ENCODE data around the gene FAM171A1. TPM values are rescaled to one million over a fixed set of nuclear protein-coding genes. Genes with fewer than 3 reads are reported as not detected.

Gene FAM171A1
- total and polyA plus RNA-seq, 2 donors (not counting 1 experiment from before 2014, with no cell fraction given), result 0.09 TPM; not detected in 1

- intact Hi-C loops (cut with micrococcal nuclease), result no loop called here
- no peak for DNase-seq
- Histone ChIP-seq H3K79me2 (ENCODE audit: control insufficient read depth, insufficient read depth, low read length) (no peaks in the 10 kb centered on the region), H3K36me3 (replicated peaks in 1 of 2; ENCODE audit: control extremely low read depth in 1 of 2, control insufficient read depth in 1 of 2, extremely low read depth in 1 of 2, insufficient read depth in 2 of 2, low read length in 1 of 2) (no peaks in the 10 kb centered on the region), H3K4me3 (ENCODE audit: control extremely low read depth in 1 of 5, extremely low read depth in 1 of 5, insufficient read depth in 1 of 5, low read depth in 2 of 5, low read length in 4 of 5) (no peak overlapping the region), H3K27ac (ENCODE audit: low read length in 2 of 2) (no peak overlapping the region), H2AFZ (ENCODE audit: insufficient read depth, low read depth, low read length, poor library complexity, severe bottlenecking) (no peak overlapping the region), H4K20me1 (ENCODE audit: control insufficient read depth, insufficient read depth, low read length, poor library complexity, severe bottlenecking) (no peaks in the 10 kb centered on the region), H3K9me3 (ENCODE audit: control extremely low read depth in 1 of 3, control insufficient read depth in 2 of 3, insufficient read depth in 1 of 3, low read length in 2 of 3) (peaks cover 0 to 3% (median 0%) of the 10 kb centered on the region in 3 donors), H3K4me2 (replicated peaks; ENCODE audit: low read depth, low read length, poor library complexity, severe bottlenecking) (no peak overlapping the region), H3K27me3 (replicated peaks in 1 of 4; ENCODE audit: control extremely low read depth in 1 of 4, control insufficient read depth in 3 of 4, insufficient read depth in 4 of 4, low read length in 3 of 4) (peaks cover 0 to 3% (median 0%) of the 10 kb centered on the region in 4 experiments), H3K9ac (ENCODE audit: low read length) (no peak overlapping the region), H3K4me1 (ENCODE audit: control insufficient read depth in 2 of 2, insufficient read depth in 2 of 2, low read length in 2 of 2) (peaks cover 0 to 6% of the 10 kb centered on the region in 2 donors)
- peaks cover 9% of the 10 kb centered on the region for H3K4me1 Mint-ChIP-seq
- POLR2A ChIA-PET, result interaction anchor here (0.6 kb wide), 1 partner anchor 13 kb away, joined by 5 read pairs; no protein-coding TSS in a partner anchor
- H3K9me3 Mint-ChIP-seq (ENCODE audit: insufficient read depth), result no peaks in the 10 kb centered on the region
- no peak overlapping the region for H3K27ac Mint-ChIP-seq
- ATAC-seq (ENCODE audit: low read depth), result no peak
- peaks cover 19% of the 10 kb centered on the region for H3K27me3 Mint-ChIP-seq
- CTCF ChIA-PET, result interaction anchor here (1.2 kb wide), 1 partner anchor 8 kb away, joined by 4 read pairs; no protein-coding TSS in a partner anchor
- TF ChIP-seq CTCF (IDR thresholded peaks at IDR 0.05) (no peak), EZH2 (IDR thresholded peaks at IDR 0.05; ENCODE audit: borderline replicate concordance, insufficient read depth, low read depth, low read length, poor library complexity, severe bottlenecking) (no peak)
- H3K4me3 Mint-ChIP-seq, result no peak overlapping the region
- 100% methylated on average over 1 of the region's 2 CpGs for WGBS (ENCODE audit: insufficient coverage)
Measured at GRCh38 chr10:15181576-15182156, 189.4 kb downstream of the FAM171A1 start.

- TF ChIP-seq EZH2 (IDR thresholded peaks at IDR 0.05; ENCODE audit: borderline replicate concordance, insufficient read depth, low read depth, low read length, poor library complexity, severe bottlenecking) (no peak), CTCF (IDR thresholded peaks at IDR 0.05) (no peak)
- ATAC-seq (ENCODE audit: low read depth), result no peak
- POLR2A ChIA-PET, result interaction anchor here (0.6 kb wide), 1 partner anchor 29 kb away, joined by 4 read pairs; no protein-coding TSS in a partner anchor
Measured at GRCh38 chr10:15180736-15181135, 190.4 kb downstream of the FAM171A1 start.

More at GRCh38 chr10:15180736-15181135, 190.4 kb downstream of the FAM171A1 start:
- peaks cover 0 to 5% (median 1%) of the 10 kb centered on the region in 4 experiments for H3K27me3 ChIP-seq (replicated peaks in 1 of 4; ENCODE audit: control extremely low read depth in 1 of 4, control insufficient read depth in 3 of 4, insufficient read depth in 4 of 4, low read length in 3 of 4)
- no peaks in the 10 kb centered on the region for H3K36me3 ChIP-seq (replicated peaks in 1 of 2; ENCODE audit: control extremely low read depth in 1 of 2, control insufficient read depth in 1 of 2, extremely low read depth in 1 of 2, insufficient read depth in 2 of 2, low read length in 1 of 2)
- H3K4me3 ChIP-seq (ENCODE audit: control extremely low read depth in 1 of 5, extremely low read depth in 1 of 5, insufficient read depth in 1 of 5, low read depth in 2 of 5, low read length in 4 of 5), result no peak overlapping the region
- H3K9me3 ChIP-seq (ENCODE audit: control extremely low read depth in 1 of 3, control insufficient read depth in 2 of 3, insufficient read depth in 1 of 3, low read length in 2 of 3), result peaks cover 0 to 3% (median 0%) of the 10 kb centered on the region in 3 donors
- H3K4me1 ChIP-seq (ENCODE audit: control insufficient read depth in 2 of 2, insufficient read depth in 2 of 2, low read length in 2 of 2), result peaks cover 0 to 6% of the 10 kb centered on the region in 2 donors
- DNase-seq, result no peak
- Mint-ChIP-seq H3K4me3 (no peak overlapping the region), H3K9me3 (ENCODE audit: insufficient read depth) (no peaks in the 10 kb centered on the region), H3K4me1 (peaks cover 6% of the 10 kb centered on the region), H3K27ac (no peak overlapping the region), H3K27me3 (peaks cover 18% of the 10 kb centered on the region)
- H3K79me2 ChIP-seq (ENCODE audit: control insufficient read depth, insufficient read depth, low read length), result no peaks in the 10 kb centered on the region
- H3K9ac ChIP-seq (ENCODE audit: low read length), result no peak overlapping the region
- WGBS (ENCODE audit: insufficient coverage), result 92% methylated on average over 4 of the region's 5 CpGs
- H4K20me1 ChIP-seq (ENCODE audit: control insufficient read depth, insufficient read depth, low read length, poor library complexity, severe bottlenecking), result no peaks in the 10 kb centered on the region
- CTCF ChIA-PET, result interaction anchor here (1.1 to 1.2 kb wide), 2 partner anchors 9 to 25 kb away, joined by 3 to 4 read pairs; no protein-coding TSS in a partner anchor
- no peak overlapping the region for H2AFZ ChIP-seq (ENCODE audit: insufficient read depth, low read depth, low read length, poor library complexity, severe bottlenecking)
- intact Hi-C loops (cut with micrococcal nuclease), result no loop called here
- no peak overlapping the region for H3K4me2 ChIP-seq (replicated peaks; ENCODE audit: low read depth, low read length, poor library complexity, severe bottlenecking)
- H3K27ac ChIP-seq (ENCODE audit: low read length in 2 of 2), result no peak overlapping the region
